HCT116 (cell line): ENCODE measurements around the gene RPH3AL. TPM values are rescaled to one million over a fixed set of nuclear protein-coding genes. Genes with fewer than 3 reads are reported as not detected.

ENCODE experiments used
- ATAC-seq: fragments of 200-7000 bp; cut with Tn5 transposase; 2 replicates; pipeline ENCODE4 v1.9.1; 2020; ENCODE audit warnings: mild to moderate bottlenecking, moderate library complexity
- BruUV-seq: library from RNA; stranded (reverse); fragments of 400-500 nt; replicated peaks from 2 replicates; lab custom pipeline; 2021; lab: Mats Ljungman, UMichigan
- CTCF ChIA-PET: fragments of 300-600 bp; sonication (Branson Sonifier 250); formaldehyde crosslinking; loops from one replicate; lab custom pipeline; 2021; ENCODE audit warnings: antibody characterized with exemption; lab: Charles Lee
- POLR2A ChIA-PET: fragments of 300-600, 350-600 bp; sonication (Branson Sonifier 250); formaldehyde crosslinking; loops from one replicate; lab custom pipeline; 2021; ENCODE audit warnings: antibody characterized with exemption; lab: Charles Lee
- RAD21 ChIA-PET, 2 experiments: fragments of 300-600 bp; sonication (Branson Sonifier 250); formaldehyde crosslinking; loops; one replicate each; lab custom pipeline; 2023; ENCODE audit warnings: low total read pairs in 2 of 2; ENCODE audit not compliant: uncharacterized antibody in 2 of 2, unreplicated experiment in 2 of 2, low non-redundant PET in 1 of 2; lab: Charles Lee
- DNase-seq: peaks from one replicate; pipeline ENCODE4 v3.0.0-alpha.2; 2010; ENCODE audit warnings: low read depth, low spot score
- H2AFZ ChIP-seq: fragments of 200-600 bp; shearing (Covaris generic), sonication (generic); 2 replicates; pipeline ENCODE4 v1.6.1; 2017; ENCODE audit warnings: low read depth, mixed run types, mixed read lengths, antibody characterized with exemption, low read length; ENCODE audit not compliant: poor library complexity, severe bottlenecking
- H3K27ac ChIP-seq: 2 replicates; pipeline ENCODE4 v1.5.1; 2012; ENCODE audit warnings: low read depth, low read length
- H3K27me3 ChIP-seq: fragments of 200-600 bp; sonication (generic); 2 replicates; pipeline ENCODE4 v1.6.1; 2016; ENCODE audit warnings: mixed run types, low read length, mixed read lengths; ENCODE audit not compliant: insufficient read depth
- H3K36me3 ChIP-seq, 2 experiments: fragments of 200-500 bp in 1 of 2; fragments of 200-600 bp in 1 of 2; sonication (Bioruptor generic) in 1 of 2; sonication (generic) in 1 of 2; 2 replicates each; pipeline versions ENCODE4 v1.5.1 to v1.6.1; 2014 to 2016; ENCODE audit warnings: low read length in 2 of 2, inconsistent platforms in 1 of 2, mixed read lengths in 1 of 2, mixed run types in 1 of 2; ENCODE audit not compliant: insufficient read depth in 2 of 2, control insufficient read depth in 1 of 2
- H3K4me1 ChIP-seq, 2 experiments: fragments of 200-600 bp in 1 of 2; sonication (generic) in 1 of 2; 2 replicates each; pipeline versions ENCODE4 v1.5.1 to v1.6.1; 2012 to 2017; ENCODE audit warnings: low read length in 2 of 2, inconsistent platforms in 1 of 2, mild to moderate bottlenecking in 1 of 2, mixed read lengths in 1 of 2, mixed run types in 1 of 2, moderate library complexity in 1 of 2; ENCODE audit not compliant: insufficient read depth in 2 of 2, control insufficient read depth in 1 of 2
- H3K4me2 ChIP-seq: fragments of 200-600 bp; sonication (generic); 2 replicates; pipeline ENCODE4 v1.6.1; 2017; ENCODE audit warnings: mixed run types, low read length, mixed read lengths
- H3K4me3 ChIP-seq, 2 experiments: fragments of 200-600 bp in 1 of 2; sonication (generic) in 1 of 2; replicated peaks in 1 of 2; 2 replicates each; pipeline ENCODE4 v1.5.1; 2011 to 2016; ENCODE audit warnings: low read length in 2 of 2, control low read depth in 1 of 2, low read depth in 1 of 2, mild to moderate bottlenecking in 1 of 2, mixed read lengths in 1 of 2, mixed run types in 1 of 2
- H3K79me2 ChIP-seq: fragments of 200-600 bp; sonication (generic); 2 replicates; pipeline ENCODE4 v1.6.1; 2017; ENCODE audit warnings: mild to moderate bottlenecking, mixed run types, low read length, moderate library complexity, mixed read lengths; ENCODE audit not compliant: insufficient read depth
- H3K9ac ChIP-seq: fragments of 200-600 bp; sonication (generic); 2 replicates; pipeline ENCODE4 v1.6.1; 2016; ENCODE audit warnings: low read length, mixed read lengths
- H3K9me2 ChIP-seq: fragments of 200-600 bp; sonication (generic), shearing (Covaris generic); 2 replicates; pipeline ENCODE4 v1.6.1; 2017; ENCODE audit warnings: mixed run types, mild to moderate bottlenecking, moderate library complexity; ENCODE audit not compliant: insufficient read depth
- H3K9me3 ChIP-seq, 2 experiments: fragments of 200-500 bp in 1 of 2; fragments of 200-600 bp in 1 of 2; sonication (Bioruptor generic) in 1 of 2; sonication (generic) in 1 of 2; 2 replicates each; pipeline ENCODE4 v1.6.1; 2014 to 2017; ENCODE audit warnings: low read length in 2 of 2, mixed read lengths in 2 of 2, inconsistent platforms in 1 of 2, low read depth in 1 of 2, mild to moderate bottlenecking in 1 of 2, mixed run types in 1 of 2, moderate library complexity in 1 of 2; ENCODE audit not compliant: control insufficient read depth in 1 of 2, insufficient read depth in 1 of 2
- H4K20me1 ChIP-seq: fragments of 200-600 bp; sonication (generic), shearing (Covaris generic); 2 replicates; pipeline ENCODE4 v1.6.1; 2017; ENCODE audit warnings: mixed run types, mild to moderate bottlenecking, moderate library complexity; ENCODE audit not compliant: insufficient read depth
- CBX3 ChIP-seq: IDR thresholded peaks from 2 replicates; pipeline ENCODE4 v1.6.1; 2012; ENCODE audit warnings: low read depth
- EGR1 ChIP-seq: IDR thresholded peaks from 2 replicates; pipeline ENCODE4 v1.6.1; 2012; ENCODE audit warnings: low read depth
- ELF1 ChIP-seq: IDR thresholded peaks from 2 replicates; pipeline ENCODE4 v1.6.1; 2012; ENCODE audit warnings: low read depth, borderline replicate concordance
- EZH2 ChIP-seq: fragments of 200-600 bp; sonication (generic); IDR thresholded peaks from 2 replicates; pipeline ENCODE4 v1.6.1; 2017; ENCODE audit warnings: antibody characterized with exemption, mixed run types
- EZH2phosphoT487 ChIP-seq: fragments of 200-600 bp; IDR thresholded peaks from 2 replicates; pipeline ENCODE4 v1.6.1; 2018; ENCODE audit warnings: antibody characterized with exemption, borderline replicate concordance
- POLR2A ChIP-seq: IDR thresholded peaks from 2 replicates; pipeline ENCODE4 v1.7.0; 2011; ENCODE audit warnings: borderline replicate concordance; ENCODE audit not compliant: insufficient read depth, insufficient read length; ENCODE audit errors: extremely low read depth
- POLR2AphosphoS5 ChIP-seq: IDR thresholded peaks from 2 replicates; pipeline ENCODE4 v1.6.1; 2011; ENCODE audit warnings: mild to moderate bottlenecking, low read depth, low read length, moderate library complexity
- RAD21 ChIP-seq: IDR thresholded peaks from 2 replicates; pipeline ENCODE4 v1.6.1; 2012; ENCODE audit warnings: low read depth, mild to moderate bottlenecking
- SIN3A ChIP-seq: IDR thresholded peaks from 2 replicates; pipeline ENCODE4 v1.6.1; 2012; ENCODE audit warnings: low read depth
- SP1 ChIP-seq: IDR thresholded peaks from 2 replicates; pipeline ENCODE4 v1.6.1; 2012; ENCODE audit warnings: low read depth
- SRF ChIP-seq: IDR thresholded peaks from 2 replicates; pipeline ENCODE4 v1.6.1; 2012; ENCODE audit warnings: low read depth
- TCF7L2 ChIP-seq: IDR thresholded peaks from 2 replicates; pipeline ENCODE4 v1.7.0; 2011; ENCODE audit warnings: borderline replicate concordance, inconsistent platforms; ENCODE audit not compliant: insufficient read depth, insufficient read length; ENCODE audit errors: extremely low read depth
- YY1 ChIP-seq: IDR thresholded peaks from 2 replicates; pipeline ENCODE4 v1.6.1; 2011; ENCODE audit warnings: low read length, low read depth, moderate library complexity, mild to moderate bottlenecking; ENCODE audit not compliant: insufficient replicate concordance; ENCODE audit errors: extremely low read depth
- ZFX ChIP-seq: fragments of 450-650 bp; IDR thresholded peaks from 2 replicates; pipeline ENCODE4 v1.6.1; 2017
- ZNF274 ChIP-seq: fragments of 200-500 bp; sonication (Bioruptor generic); IDR thresholded peaks from 2 replicates; pipeline ENCODE4 v1.6.1; 2014; ENCODE audit warnings: mild to moderate bottlenecking, low read depth, low read length, inconsistent platforms
- intact Hi-C: fragments of 100-400 bp; cut with micrococcal nuclease; formaldehyde crosslinking; loops from 2 replicates; pipeline ENCODE4 v1.10.0; 2022
- total RNA-seq: library from RNA; stranded (reverse); gene quantifications from one replicate; pipeline ENCODE4 v1.2.1, GENCODE V29; 2021; ENCODE audit not compliant: unreplicated experiment
- TF ChIP-seq, protein P1 (sequence below): IDR thresholded peaks from 2 replicates; pipeline ENCODE4 v1.6.1; 2012
- TF ChIP-seq, protein P2 (sequence below): IDR thresholded peaks from 2 replicates; pipeline ENCODE4 v1.6.1; 2012
- TF ChIP-seq, protein P3 (sequence below): IDR thresholded peaks from 2 replicates; pipeline ENCODE4 v1.6.1; 2011; ENCODE audit warnings: mild to moderate bottlenecking, low read length, moderate library complexity; ENCODE audit not compliant: insufficient replicate concordance; ENCODE audit errors: extremely low read depth
- TF ChIP-seq, protein P4 (sequence below): IDR thresholded peaks from 2 replicates; pipeline ENCODE4 v1.6.1; 2012; ENCODE audit warnings: low read depth

Gene RPH3AL
- total RNA-seq, 1 experiment from 2014 or later: 17.0 TPM

DNA sequence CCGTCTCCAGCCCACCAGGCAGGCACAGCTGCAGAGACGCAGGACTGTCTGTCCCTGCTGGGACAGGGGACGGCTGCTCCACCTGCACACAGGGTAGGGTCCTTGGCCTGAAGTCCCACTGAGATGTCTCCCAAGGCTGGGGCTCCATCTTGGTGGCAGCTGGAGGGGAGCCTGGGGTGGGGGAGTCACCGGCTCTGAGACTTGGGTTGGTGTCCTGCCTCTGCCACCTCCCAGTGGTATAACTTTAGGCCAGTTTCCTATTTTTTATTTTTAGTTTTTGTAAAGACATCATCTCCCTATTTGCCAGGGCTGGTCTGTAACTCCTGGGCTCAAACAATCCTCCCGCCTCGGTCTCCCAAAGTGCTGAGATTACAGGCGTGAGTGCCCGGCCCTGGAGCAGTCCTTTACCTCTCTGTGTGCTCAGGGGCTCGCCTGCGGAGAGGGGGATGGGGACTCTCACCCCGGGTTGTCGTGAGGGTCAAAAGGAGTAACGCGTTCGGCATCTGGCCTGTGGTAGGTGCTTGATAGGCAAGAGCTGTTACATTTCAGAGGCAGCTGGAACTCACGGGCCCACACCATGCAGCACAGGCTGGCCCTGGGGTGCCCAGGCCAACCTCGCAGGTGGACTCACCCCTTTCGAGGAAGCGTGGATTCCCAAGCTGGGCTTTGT, 124.5 kb downstream of the RPH3AL start:
- Histone ChIP-seq H3K36me3 (no peaks in the 10 kb centered on the region), H3K79me2 (no peaks in the 10 kb centered on the region), H3K9me3 (no peaks in the 10 kb centered on the region), H3K4me3 (no peak overlapping the region), H3K4me2 (no peak overlapping the region), H3K9ac (no peak overlapping the region), H3K27ac (no peak overlapping the region), H3K27me3 (no peaks in the 10 kb centered on the region), H2AFZ (no peak overlapping the region), H3K9me2 (no peaks in the 10 kb centered on the region), H4K20me1 (no peaks in the 10 kb centered on the region), H3K4me1 (no peaks in the 10 kb centered on the region)
- CTCF ChIA-PET: no interaction called here
- no TSS peak for BruUV-seq
- POLR2A ChIA-PET: no interaction called here
- RAD21 ChIA-PET: no interaction called here
- ATAC-seq (no peak), DNase-seq (no peak)
- no peak for TF ChIP-seq ZFX
- TF ChIP-seq, protein P1, sequence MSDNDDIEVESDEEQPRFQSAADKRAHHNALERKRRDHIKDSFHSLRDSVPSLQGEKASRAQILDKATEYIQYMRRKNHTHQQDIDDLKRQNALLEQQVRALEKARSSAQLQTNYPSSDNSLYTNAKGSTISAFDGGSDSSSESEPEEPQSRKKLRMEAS: no peak
- no peak for TF ChIP-seq RAD21
- TF ChIP-seq SP1: no peak
- no peak for TF ChIP-seq EZH2phosphoT487
- no peak for TF ChIP-seq YY1
- no peak for TF ChIP-seq EZH2
- TF ChIP-seq TCF7L2: no peak
- no peak for TF ChIP-seq POLR2A
- TF ChIP-seq, protein P2, sequence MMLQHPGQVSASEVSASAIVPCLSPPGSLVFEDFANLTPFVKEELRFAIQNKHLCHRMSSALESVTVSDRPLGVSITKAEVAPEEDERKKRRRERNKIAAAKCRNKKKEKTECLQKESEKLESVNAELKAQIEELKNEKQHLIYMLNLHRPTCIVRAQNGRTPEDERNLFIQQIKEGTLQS: no peak
- TF ChIP-seq POLR2AphosphoS5: no peak
- TF ChIP-seq ZNF274: no peak
- TF ChIP-seq SRF: no peak
- TF ChIP-seq, protein P3, sequence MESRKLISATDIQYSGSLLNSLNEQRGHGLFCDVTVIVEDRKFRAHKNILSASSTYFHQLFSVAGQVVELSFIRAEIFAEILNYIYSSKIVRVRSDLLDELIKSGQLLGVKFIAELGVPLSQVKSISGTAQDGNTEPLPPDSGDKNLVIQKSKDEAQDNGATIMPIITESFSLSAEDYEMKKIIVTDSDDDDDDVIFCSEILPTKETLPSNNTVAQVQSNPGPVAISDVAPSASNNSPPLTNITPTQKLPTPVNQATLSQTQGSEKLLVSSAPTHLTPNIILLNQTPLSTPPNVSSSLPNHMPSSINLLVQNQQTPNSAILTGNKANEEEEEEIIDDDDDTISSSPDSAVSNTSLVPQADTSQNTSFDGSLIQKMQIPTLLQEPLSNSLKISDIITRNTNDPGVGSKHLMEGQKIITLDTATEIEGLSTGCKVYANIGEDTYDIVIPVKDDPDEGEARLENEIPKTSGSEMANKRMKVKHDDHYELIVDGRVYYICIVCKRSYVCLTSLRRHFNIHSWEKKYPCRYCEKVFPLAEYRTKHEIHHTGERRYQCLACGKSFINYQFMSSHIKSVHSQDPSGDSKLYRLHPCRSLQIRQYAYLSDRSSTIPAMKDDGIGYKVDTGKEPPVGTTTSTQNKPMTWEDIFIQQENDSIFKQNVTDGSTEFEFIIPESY: no peak
- no peak for TF ChIP-seq ELF1
- no peak for TF ChIP-seq SIN3A
- TF ChIP-seq CBX3: no peak
- TF ChIP-seq, protein P4, sequence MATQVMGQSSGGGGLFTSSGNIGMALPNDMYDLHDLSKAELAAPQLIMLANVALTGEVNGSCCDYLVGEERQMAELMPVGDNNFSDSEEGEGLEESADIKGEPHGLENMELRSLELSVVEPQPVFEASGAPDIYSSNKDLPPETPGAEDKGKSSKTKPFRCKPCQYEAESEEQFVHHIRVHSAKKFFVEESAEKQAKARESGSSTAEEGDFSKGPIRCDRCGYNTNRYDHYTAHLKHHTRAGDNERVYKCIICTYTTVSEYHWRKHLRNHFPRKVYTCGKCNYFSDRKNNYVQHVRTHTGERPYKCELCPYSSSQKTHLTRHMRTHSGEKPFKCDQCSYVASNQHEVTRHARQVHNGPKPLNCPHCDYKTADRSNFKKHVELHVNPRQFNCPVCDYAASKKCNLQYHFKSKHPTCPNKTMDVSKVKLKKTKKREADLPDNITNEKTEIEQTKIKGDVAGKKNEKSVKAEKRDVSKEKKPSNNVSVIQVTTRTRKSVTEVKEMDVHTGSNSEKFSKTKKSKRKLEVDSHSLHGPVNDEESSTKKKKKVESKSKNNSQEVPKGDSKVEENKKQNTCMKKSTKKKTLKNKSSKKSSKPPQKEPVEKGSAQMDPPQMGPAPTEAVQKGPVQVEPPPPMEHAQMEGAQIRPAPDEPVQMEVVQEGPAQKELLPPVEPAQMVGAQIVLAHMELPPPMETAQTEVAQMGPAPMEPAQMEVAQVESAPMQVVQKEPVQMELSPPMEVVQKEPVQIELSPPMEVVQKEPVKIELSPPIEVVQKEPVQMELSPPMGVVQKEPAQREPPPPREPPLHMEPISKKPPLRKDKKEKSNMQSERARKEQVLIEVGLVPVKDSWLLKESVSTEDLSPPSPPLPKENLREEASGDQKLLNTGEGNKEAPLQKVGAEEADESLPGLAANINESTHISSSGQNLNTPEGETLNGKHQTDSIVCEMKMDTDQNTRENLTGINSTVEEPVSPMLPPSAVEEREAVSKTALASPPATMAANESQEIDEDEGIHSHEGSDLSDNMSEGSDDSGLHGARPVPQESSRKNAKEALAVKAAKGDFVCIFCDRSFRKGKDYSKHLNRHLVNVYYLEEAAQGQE: no peak
- TF ChIP-seq EGR1: no peak
- intact Hi-C loops: no loop called here
